OCI-M2 (cell line): Measurements from ENCODE around the gene PPARG.
"Not testable (repeated sequence)": the region's sequence is repeated elsewhere in the genome, so short reads cannot be mapped to it uniquely, and the experiment has no call there.

Experiments used
- DNase-seq: peaks from one replicate; lab custom pipeline; 2025; ENCODE audit not compliant: unreplicated experiment; lab: John Stamatoyannopoulos, UW

PPARG gene

DNA sequence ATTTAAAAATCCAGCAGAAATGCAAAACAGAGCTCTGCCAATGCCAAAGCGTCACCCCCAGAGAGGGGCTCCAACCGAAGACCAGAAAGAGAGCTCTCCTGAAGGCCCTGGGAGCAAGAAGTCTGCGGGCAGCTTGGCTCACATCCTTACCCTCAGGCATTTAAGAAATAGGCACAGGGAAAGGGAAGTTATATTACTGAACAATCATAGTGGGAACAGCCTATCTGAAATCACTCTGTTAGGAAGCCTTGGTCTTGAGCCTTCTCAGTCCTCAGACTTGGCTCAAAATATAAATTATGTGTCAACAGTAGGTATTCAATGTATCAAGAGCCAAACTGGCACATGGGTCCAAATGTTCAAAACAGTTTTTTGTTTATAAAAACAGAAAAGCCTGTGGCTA lies 10.3 kb upstream of the PPARG start:
- no peak for DNase-seq

DNA sequence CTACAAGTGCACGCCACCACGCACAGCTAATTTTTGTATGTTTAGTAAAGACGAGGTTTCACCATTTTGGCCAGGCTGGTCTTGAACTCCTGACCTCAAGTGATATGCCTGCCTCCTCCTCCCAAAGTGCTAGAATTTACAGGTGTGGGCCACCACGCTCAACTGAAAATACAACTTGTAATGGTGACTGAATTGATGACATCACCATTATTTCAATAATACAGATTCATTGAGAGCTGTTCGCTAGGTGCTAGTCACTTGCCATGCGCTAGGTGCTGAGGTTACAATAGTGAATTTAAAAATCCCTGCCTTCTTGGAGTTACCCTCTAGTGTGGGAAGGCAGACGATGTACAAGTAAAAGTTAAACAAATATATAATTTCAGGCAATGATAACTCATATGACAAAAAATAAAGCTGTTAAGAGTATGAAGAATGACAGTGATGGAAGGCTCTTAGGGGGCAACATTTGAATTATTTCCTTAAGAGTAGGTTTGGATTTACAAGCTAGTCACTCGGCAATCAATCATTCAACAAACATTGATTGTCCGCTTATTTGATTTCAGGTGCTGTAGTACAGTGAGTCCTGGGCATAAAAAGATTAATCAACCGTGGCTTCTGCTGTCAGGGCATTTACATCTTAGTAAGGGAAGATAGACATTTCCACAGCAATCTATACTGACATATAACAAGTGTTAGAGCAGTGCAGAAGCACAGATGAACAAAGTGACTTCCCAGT lies 9.1 kb upstream of the PPARG start:
- no peak for DNase-seq

DNA sequence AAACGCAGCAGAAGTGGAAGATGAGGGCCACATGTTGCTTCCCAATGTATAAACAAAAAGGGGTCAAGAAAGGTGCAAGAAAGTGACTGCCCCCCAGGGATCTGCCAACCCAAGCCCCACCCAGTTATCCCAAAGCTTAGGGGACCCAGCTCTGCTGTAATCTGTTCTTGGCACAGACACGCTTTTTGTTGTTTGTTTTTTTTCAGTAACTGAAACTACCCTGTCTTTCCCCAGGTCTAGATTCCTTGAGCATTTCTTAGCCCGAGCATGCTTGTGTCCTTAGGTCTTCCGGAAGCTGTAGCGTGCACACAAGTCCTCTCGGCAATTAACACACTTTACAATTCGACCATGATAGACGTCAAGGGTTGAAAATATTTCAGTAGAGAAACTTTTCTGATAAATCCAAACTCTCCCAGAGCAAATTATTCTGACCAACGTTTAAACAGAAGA lies 8.5 kb upstream of the PPARG start:
- no peak for DNase-seq

DNA sequence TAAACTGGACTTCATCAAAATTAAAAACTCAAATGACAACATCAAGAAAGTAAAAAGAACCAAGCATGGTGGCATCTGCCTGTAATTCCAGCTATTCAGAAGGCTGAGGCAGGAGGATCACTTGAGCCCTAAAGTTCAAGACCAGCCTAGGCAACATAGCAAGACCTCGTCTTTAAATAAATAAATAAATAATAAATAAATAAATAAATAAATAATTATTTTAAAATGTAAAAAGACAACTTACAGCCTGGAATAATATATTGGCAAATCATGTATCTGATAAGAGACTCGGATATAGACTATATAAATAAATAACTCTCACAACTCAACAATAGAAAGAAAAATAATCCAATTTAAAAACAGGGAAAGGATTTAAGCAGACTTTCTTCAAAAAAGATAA lies 4.3 kb upstream of the PPARG start:
- no peak for DNase-seq

DNA sequence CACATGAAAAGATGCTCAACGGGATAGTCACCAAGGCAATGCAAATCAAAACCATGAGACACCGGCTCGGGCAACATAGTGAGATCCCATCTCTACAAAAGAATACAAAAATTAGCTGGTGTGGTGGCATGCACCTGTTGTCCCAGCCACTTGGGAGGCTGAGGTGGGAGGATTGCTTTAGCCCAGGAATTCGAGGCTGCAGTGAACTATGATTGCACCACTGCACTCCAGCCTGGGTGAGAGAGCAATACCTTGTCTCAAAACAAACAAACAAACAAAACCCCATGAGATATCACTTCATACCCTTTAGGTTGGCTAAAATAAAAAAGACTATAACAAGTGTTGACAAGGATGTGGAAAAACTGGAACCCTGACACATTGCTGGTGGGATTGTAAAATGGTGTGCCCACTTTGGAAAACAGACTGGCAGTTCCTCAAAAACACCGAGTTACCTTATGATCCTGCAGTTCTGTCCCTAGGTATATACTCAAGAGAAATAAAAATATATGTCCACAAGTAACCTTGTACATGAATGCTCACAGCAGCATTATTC lies 3.8 kb upstream of the PPARG start:
- DNase-seq = no peak

- DNase-seq = not testable (repeated sequence)
Observed at GRCh38 chr3:12285779-12286178, 3.1 kb upstream of the PPARG start.

DNA sequence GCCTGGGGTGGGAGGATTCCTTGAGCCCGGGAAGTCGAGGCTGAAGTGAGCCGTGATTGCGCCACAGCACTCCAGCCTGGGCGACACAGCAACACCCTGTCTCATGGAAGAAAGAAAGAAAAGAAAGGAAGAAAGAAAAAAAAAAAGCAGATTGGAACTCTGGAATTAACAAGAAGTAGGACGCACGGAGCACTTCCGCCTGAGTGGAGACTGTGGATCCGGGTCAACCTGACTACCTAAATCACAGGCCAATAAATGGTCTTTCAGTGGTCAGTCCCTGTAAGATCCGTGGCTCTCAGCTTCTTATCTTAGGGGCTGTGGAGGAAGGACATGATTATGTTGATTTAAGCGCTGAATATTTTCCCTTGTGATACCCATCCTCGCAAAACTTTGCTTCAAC lies 2.4 kb upstream of the PPARG start:
- no peak for DNase-seq

- no peak for DNase-seq
Observed at GRCh38 chr3:12286927-12287726, 1.7 kb upstream of the PPARG start.

DNA sequence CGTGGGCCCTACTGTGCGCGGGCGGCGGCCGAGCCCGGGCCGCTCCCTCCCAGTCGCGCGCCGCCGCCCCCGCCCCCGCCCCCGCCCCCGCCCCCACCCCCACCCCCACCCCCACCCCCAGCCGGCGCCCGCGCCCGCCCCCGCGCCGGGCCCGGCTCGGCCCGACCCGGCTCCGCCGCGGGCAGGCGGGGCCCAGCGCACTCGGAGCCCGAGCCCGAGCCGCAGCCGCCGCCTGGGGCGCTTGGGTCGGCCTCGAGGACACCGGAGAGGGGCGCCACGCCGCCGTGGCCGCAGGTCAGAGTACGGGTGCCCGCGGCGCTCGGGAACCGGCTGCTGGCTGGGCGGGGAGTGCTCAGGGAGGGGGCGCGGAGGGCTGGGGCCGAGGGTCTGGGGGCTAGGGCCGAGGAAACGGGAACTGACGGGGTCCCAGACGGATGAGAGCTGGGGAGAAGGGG lies 1.1 kb upstream of the PPARG start:
- DNase-seq = no peak

- DNase-seq = no peak
Observed at GRCh38 chr3:12289524-12289923, 654 bp downstream of the PPARG start.

GRCh38 chr3:12292770-12293169 lies 3.9 kb downstream of the PPARG start:
- no peak for DNase-seq

DNA sequence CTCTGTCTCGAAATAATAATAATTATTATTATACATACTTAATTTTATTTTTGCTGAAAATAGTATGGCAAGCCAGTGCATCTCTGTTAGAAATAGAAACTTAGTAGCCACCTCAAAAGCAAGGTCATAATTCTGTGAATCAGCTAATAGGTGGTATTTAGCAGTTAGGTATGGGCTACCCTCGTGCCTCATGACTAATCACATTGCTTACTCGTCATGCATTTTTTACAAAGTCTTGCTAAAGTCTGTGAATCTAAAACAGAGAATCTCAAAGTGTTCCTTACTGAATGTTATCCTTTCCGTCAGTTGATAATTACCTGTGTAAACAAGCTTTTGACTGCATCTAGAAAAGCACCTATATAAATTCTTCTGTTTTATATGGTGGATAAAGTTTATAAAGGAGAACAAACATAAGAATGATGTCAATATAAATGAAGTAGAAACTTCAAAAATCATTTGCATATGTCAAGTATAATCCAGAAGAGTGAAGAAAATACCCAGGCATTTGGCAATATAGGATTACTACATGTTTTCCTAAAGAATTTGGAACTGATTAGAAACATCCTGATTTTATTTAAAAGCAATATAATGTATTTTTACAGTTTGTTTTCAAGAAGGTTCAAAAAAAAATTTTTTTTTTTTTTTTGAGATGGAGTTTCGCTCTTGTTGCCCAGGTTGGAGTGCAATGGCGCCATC lies 6.2 kb downstream of the PPARG start:
- no peak for DNase-seq

DNA sequence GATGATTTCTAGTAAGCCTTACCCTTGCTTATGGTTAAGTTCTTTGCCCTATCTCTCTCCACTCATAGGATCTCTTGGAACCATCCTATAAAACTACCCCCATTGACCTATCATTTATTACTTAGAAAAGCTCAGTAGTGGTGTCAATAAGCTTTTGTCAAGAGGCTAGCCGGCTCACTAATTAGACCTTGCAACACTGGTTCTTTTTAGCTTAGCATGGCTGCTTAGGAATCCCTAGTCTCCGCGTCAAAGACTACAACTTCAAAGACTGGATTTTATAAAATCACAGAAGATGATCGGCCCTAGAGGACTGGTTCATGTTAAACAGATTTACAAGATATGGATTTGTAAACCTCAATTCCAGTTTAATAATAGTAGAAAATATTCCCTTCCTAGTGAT lies 7.6 kb downstream of the PPARG start:
- DNase-seq = no peak

DNA sequence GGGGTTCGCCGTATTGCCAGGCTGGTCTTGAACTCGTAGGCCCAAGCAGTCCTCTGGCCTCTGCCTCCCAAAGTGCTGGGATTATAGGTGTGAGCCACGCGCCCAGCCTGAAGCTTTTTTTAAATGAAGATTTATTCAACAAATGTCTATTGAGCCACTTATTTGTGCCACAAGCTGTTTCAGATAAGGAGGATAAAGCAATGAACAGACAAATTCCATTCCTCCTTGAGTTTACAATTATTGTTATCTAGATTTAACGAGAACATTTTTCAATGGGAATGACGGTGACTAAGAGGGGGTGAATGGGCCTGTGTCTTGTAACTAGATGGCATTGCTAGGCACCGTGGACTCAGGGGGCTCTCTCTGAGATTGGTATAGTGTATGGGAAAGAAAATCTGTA lies 10.2 kb downstream of the PPARG start:
- DNase-seq = no peak

GRCh38 chr3:12300137-12300536 lies 11.3 kb downstream of the PPARG start:
- DNase-seq = no peak

- no peak for DNase-seq
Observed at GRCh38 chr3:12301031-12301430, 12.2 kb downstream of the PPARG start.

- DNase-seq = no peak
Observed at GRCh38 chr3:12301513-12301912, 12.6 kb downstream of the PPARG start.

DNA sequence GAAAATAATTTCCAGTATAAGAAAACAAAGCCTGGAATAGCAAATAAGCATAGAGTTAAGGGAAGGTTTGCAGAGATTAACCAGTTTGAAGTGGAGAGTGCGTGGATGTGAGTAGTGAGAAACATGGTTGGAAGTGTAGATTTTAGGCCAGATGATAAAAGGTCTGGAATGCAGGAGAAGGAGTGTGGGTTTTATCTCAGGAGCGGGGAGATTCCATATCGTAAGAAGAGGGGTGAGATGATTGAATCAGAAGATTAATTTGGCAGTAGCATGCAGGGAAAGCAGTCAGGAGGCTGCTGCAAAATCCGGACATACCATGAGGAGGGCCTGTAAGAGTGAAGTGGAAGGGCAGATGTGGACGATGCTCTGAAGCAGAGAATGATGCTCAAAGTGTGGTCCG lies 13.7 kb downstream of the PPARG start:
- no peak for DNase-seq

DNA sequence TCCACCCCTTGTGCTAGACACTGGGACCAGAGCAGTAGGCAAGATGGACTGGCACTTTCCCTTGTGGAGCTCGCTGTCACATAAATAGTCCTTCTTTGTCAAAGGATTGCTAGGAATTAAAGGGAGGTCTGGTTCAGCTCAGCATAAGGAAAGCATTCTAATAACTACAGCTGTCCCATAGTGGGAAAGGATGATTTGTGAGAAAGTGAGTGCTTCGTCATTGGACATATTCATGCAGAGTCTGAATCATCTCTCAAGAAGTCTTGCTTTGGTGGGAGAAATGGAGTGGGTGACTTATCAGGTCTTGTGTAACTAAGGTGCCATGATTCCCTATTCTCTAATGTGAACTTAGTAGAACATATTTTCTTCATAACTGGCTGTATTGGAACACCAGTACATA lies 14.7 kb downstream of the PPARG start:
- DNase-seq = no peak

GRCh38 chr3:12303993-12304392 lies 15.1 kb downstream of the PPARG start:
- DNase-seq = no peak

DNA sequence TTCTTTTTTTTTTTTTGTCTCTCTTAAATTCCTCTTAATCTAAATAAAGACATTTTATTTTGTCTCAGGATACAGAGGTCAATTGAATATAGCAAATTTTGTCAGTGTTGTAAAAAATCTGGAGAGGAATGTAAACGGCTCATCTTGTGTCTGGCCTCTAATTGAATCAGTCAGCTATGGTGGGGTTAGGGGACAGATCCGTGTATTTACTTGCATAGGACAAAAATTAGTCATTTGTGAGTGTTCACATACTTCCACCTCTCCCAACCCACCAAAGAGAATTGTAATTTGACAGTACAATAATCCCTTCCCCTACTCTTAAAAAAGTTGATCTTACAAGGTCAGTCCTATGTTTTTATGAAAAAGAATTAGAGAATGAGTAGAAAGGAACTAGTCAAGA lies 18.3 kb downstream of the PPARG start:
- no peak for DNase-seq

DNA sequence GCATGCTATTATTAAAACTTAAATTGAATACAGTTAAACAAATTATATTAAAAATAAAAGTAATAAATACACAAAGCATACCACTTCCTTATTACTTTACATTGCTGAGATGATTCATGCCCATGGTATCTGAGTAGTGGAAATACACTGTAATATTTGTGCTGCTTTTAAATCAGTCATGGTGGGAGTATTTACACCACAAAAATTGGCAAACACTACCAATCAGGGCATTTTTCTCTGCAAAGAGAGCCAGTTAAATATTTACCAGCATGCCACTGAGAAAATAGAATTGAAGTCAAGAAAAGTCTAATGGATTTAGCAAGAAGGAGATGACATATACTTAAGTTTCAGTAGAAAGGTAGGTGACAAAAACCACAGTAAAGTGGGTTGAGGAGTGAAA lies 19.6 kb downstream of the PPARG start:
- no peak for DNase-seq
